Activated naive CD8-positive, alpha-beta T cell treated with anti-CD3 and anti-CD28 coated beads, Interleukin-2, amount 50 U/mL, for 24 hours (primary cell): ENCODE results near the gene POU1F1.
"Not testable (repeated sequence)": the region's sequence is repeated elsewhere in the genome, so short reads cannot be mapped to it uniquely, and the experiment has no call there.

Experiments used
- ATAC-seq: fragments of 150-1000 bp; cut with Tn5 transposase; one replicate; pipeline ENCODE4 v1.10.0; 2021
- DNase-seq: peaks from one replicate; pipeline ENCODE4 v3.0.0; 2021
- H3K27ac Mint-ChIP-seq: one replicate; pipeline ENCODE4 v1.8.0; 2021; ENCODE audit warnings: mild to moderate bottlenecking, mixed read lengths
- H3K27me3 Mint-ChIP-seq: one replicate; pipeline ENCODE4 v1.8.0; 2021; ENCODE audit warnings: mixed read lengths
- H3K36me3 Mint-ChIP-seq: one replicate; pipeline ENCODE4 v1.8.0; 2021; ENCODE audit warnings: low read depth, mixed read lengths
- H3K4me1 Mint-ChIP-seq: one replicate; pipeline ENCODE4 v1.8.0; 2021; ENCODE audit warnings: mixed read lengths
- H3K4me3 Mint-ChIP-seq: one replicate; pipeline ENCODE4 v1.8.0; 2021; ENCODE audit warnings: mild to moderate bottlenecking, moderate library complexity, mixed read lengths
- H3K9me3 Mint-ChIP-seq: one replicate; pipeline ENCODE4 v1.8.0; 2021; ENCODE audit warnings: mixed read lengths

The POU1F1 gene

GRCh38 chr3:87270908-87271700 lies 5.3 kb downstream of the POU1F1 start:
- no peak overlapping the region for H3K4me3 Mint-ChIP-seq
- H3K27me3 Mint-ChIP-seq: no peaks in the 10 kb centered on the region
- no peaks in the 10 kb centered on the region for H3K9me3 Mint-ChIP-seq
- ATAC-seq (peak; percentile 66), DNase-seq (no peak)
- H3K4me1 Mint-ChIP-seq: peaks cover 31% of the 10 kb centered on the region
- H3K27ac Mint-ChIP-seq: peak overlapping the region; percentile 38
- no peaks in the 10 kb centered on the region for H3K36me3 Mint-ChIP-seq

DNA sequence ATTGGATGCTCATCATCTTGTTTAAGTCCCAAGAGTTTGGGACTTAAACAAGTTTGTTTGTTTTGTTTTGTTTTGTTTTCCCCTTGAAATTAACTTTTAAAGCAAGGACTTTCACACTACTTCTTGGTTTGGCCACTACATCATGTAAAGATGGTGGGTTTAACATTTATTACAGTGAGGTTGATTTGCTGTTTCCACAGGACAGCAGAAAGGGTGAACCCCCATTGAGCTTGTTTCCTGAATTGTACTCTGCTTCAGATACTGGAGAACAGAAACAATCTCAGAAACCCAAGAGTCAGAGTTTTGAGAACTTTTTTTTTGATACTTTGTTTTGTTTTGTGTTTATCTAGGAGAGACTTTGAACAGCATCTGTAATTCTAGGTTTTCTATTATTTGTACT lies 6.7 kb downstream of the POU1F1 start:
- H3K27ac Mint-ChIP-seq: no peak overlapping the region
- H3K4me1 Mint-ChIP-seq: peaks cover 31% of the 10 kb centered on the region

DNA sequence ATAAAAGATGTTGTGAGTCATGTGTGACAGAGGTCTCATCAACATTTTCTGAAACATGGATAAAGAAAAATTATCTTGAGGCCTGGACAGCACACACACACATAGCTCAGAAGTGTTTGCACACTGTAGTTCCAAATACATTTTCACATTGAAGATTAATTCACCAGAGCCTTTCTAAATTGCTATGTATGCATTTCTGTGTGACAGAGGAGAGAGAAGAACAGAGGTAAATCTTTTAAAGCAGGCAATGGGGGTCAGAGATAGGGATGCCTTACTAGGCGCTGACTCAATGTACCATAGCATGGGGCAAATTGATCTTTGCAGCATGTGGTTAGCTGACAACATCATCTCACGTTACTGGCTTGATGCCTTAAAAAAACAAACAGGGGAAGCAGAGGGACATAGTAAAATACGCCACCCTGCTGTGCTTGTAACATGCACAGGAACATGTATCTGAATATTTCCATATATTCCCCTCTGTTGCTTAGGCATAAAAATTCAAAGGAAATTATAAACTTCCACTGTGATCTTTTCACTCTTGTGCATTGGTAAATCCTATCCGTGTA lies 7.7 kb downstream of the POU1F1 start:
- no peak for DNase-seq
- Mint-ChIP-seq H3K4me3 (no peak overlapping the region), H3K4me1 (peaks cover 31% of the 10 kb centered on the region), H3K9me3 (no peaks in the 10 kb centered on the region), H3K27ac (no peak overlapping the region), H3K27me3 (no peaks in the 10 kb centered on the region), H3K36me3 (no peaks in the 10 kb centered on the region)
- no peak for ATAC-seq

More for the DNA sequence above, 6.7 kb downstream of the POU1F1 start:
- H3K9me3 Mint-ChIP-seq: no peaks in the 10 kb centered on the region
- H3K4me3 Mint-ChIP-seq: no peak overlapping the region
- H3K36me3 Mint-ChIP-seq: no peaks in the 10 kb centered on the region
- H3K27me3 Mint-ChIP-seq: no peaks in the 10 kb centered on the region
- DNase-seq (no peak), ATAC-seq (no peak)

DNA sequence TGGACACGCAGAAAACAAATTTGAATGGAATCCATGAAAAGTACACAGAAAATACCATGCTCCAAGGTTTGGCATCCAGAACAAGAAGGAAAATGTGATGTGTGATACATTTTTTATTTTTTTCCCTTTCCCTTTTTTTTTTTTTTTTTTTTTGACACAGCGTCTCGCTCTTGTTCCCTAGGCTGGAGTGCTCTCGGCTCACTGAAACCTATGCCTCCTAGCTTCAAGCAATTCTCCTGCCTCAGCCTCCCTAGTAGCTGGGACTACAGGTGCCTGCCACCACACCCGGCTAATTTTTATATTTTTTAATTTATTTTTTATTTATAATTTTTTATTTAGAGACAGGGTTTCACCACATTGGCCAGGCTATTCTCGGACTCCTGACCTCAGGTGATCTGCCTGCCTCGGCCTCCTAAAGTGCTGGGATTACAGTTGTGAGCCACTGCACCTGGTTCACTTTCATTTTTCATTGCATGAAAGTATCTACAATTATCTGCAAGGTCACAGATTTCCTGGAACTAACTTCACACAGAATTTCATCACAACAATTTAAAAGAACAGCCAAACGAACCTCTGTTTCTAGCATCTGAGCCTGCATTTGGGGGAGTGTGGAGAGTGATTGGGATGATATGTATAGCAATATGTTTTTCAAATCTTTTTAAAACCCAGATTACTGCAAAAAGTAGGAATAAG lies 8.3 kb downstream of the POU1F1 start:
- H3K4me3 Mint-ChIP-seq: no peak overlapping the region
- no peaks in the 10 kb centered on the region for H3K36me3 Mint-ChIP-seq
- no peaks in the 10 kb centered on the region for H3K27me3 Mint-ChIP-seq
- no peak for DNase-seq
- no peak overlapping the region for H3K27ac Mint-ChIP-seq
- peaks cover 27% of the 10 kb centered on the region for H3K4me1 Mint-ChIP-seq
- no peaks in the 10 kb centered on the region for H3K9me3 Mint-ChIP-seq
- ATAC-seq: no peak

DNA sequence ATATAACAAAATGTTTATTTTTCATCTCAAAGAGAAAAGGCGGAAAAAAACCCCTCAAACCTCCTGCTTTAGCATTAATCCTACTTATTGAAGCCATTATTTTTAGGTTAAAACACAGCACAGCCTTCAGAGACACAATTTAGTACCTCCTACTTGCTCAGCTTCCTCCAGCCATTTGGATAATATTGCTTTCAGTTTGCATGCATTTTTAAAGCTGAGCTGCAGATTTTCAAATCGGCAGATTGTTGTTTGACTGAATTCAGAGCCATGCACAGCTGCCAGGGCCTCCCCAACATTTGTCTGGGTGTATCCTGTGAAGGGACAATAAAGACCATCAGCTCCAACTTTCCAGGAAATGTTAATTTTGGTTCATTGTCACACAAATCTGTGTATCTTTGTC lies 14.5 kb downstream of the POU1F1 start:
- Mint-ChIP-seq H3K4me3 (no peak overlapping the region), H3K4me1 (peaks cover 3% of the 10 kb centered on the region), H3K27ac (no peak overlapping the region), H3K9me3 (no peaks in the 10 kb centered on the region), H3K36me3 (no peaks in the 10 kb centered on the region), H3K27me3 (no peaks in the 10 kb centered on the region)
- ATAC-seq: no peak
- no peak for DNase-seq

DNA sequence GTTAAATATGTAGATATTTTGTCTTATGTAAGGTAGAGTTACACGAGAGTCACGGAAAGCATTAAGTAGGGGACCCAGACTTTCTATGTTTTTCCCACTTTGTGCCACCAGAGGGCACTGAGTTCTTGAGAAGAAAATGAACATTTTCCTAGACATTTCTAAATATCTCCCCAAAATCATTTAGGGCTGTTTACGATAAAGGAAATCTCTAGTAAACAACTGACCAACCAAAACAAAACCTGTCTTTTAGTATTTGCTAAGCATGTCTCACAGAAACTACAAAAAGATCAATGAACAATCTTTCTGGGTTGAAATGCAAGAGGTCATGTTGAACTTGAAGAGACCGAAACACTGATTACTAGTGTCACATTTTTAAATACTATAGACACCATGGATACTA lies 16.1 kb downstream of the POU1F1 start:
- no peak overlapping the region for H3K27ac Mint-ChIP-seq
- peak; percentile 41 for DNase-seq
- no peaks in the 10 kb centered on the region for H3K9me3 Mint-ChIP-seq
- H3K27me3 Mint-ChIP-seq: no peaks in the 10 kb centered on the region
- H3K4me1 Mint-ChIP-seq: peaks cover 3% of the 10 kb centered on the region
- H3K36me3 Mint-ChIP-seq: no peaks in the 10 kb centered on the region
- no peak overlapping the region for H3K4me3 Mint-ChIP-seq
- ATAC-seq: no peak

DNA sequence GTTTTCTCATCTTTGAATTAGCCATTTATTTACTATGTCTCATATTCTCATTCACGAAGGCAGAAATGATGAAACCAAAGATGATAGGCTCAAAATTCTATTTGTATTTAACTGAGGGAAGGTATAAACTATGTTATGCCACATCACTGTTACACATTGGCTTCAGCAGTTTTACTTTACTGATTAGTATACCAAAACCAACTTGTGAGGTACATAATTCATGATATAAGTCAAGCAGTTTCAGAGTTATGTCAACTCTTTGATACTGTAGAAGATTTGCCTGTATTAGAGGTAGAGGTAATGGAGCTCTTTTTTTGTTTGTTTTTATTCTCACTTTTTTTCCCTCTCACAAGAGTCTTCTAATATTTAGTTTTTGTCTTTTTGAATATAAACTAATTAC lies 26.4 kb downstream of the POU1F1 start:
- DNase-seq (no peak), ATAC-seq (no peak)
- peaks cover 13% of the 10 kb centered on the region for H3K4me1 Mint-ChIP-seq
- H3K27me3 Mint-ChIP-seq: no peaks in the 10 kb centered on the region
- no peaks in the 10 kb centered on the region for H3K9me3 Mint-ChIP-seq
- no peak overlapping the region for H3K27ac Mint-ChIP-seq
- H3K36me3 Mint-ChIP-seq: peaks cover 28% of the 10 kb centered on the region
- no peak overlapping the region for H3K4me3 Mint-ChIP-seq

- no peak overlapping the region for H3K4me3 Mint-ChIP-seq
- H3K9me3 Mint-ChIP-seq: no peaks in the 10 kb centered on the region
- DNase-seq: no peak
- H3K27me3 Mint-ChIP-seq: no peaks in the 10 kb centered on the region
- peaks cover 28% of the 10 kb centered on the region for H3K36me3 Mint-ChIP-seq
- ATAC-seq: no peak
- peaks cover 13% of the 10 kb centered on the region for H3K4me1 Mint-ChIP-seq
- H3K27ac Mint-ChIP-seq: no peak overlapping the region
These were observed 27.6 kb downstream of the POU1F1 start for GRCh38 chr3:87248831-87249230.

- not testable (repeated sequence) for DNase-seq, H3K27ac Mint-ChIP-seq, ATAC-seq, H3K4me3 Mint-ChIP-seq, H3K9me3 Mint-ChIP-seq, H3K27me3 Mint-ChIP-seq
- Mint-ChIP-seq H3K36me3 (peaks cover 30% of the 10 kb centered on the region), H3K4me1 (peaks cover 14% of the 10 kb centered on the region)
These were observed 28.2 kb downstream of the POU1F1 start for GRCh38 chr3:87248231-87248630.

GRCh38 chr3:87247430-87247773 lies 29.0 kb downstream of the POU1F1 start:
- Mint-ChIP-seq H3K4me3 (no peak overlapping the region), H3K27ac (no peak overlapping the region), H3K9me3 (no peaks in the 10 kb centered on the region), H3K4me1 (peaks cover 19% of the 10 kb centered on the region), H3K36me3 (peaks cover 31% of the 10 kb centered on the region), H3K27me3 (no peaks in the 10 kb centered on the region)
- no peak for DNase-seq
- peak; percentile 24 for ATAC-seq

DNA sequence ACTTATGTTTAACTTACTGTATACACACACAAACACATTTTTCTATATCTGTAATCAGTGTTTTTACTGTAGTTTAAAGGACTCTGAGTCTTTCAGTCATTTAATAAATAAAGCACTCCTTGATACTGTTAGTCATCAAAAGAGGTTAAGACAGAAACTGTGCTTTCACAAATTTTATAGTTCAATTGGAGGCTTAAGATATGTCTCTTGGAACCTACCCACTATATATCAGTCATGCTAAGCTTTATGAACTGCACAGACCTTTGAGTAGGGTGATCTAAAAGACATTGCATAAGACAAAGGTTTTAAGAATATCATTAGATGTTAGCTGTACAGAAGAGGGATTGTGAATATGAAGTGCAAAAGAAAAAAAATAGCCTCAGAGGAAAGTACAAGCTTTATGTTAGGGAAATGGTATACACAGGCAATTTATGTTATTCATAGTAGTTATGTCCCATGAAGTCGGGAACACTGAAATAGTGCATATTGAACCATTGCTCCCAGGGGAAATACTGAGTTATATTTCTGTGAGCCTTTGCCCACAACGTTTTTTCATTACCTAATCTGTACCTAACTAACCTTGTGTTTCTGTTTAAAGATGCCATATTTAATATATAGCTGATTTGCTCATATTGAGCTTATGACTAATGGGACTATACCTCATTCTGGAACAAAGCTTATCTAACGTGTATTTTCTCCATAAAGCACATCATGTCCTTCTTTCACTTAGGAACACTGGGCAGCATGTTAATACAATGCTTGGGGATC lies 29.5 kb downstream of the POU1F1 start:
- peaks cover 19% of the 10 kb centered on the region for H3K4me1 Mint-ChIP-seq
- peaks cover 32% of the 10 kb centered on the region for H3K36me3 Mint-ChIP-seq
- H3K27me3 Mint-ChIP-seq: no peaks in the 10 kb centered on the region
- no peaks in the 10 kb centered on the region for H3K9me3 Mint-ChIP-seq
- peak overlapping the region; percentile 29 for H3K27ac Mint-ChIP-seq
- no peak overlapping the region for H3K4me3 Mint-ChIP-seq
- DNase-seq (no peak), ATAC-seq (peak; percentile 63)

- no peak for ATAC-seq
- H3K27me3 Mint-ChIP-seq: no peaks in the 10 kb centered on the region
- peaks cover 19% of the 10 kb centered on the region for H3K4me1 Mint-ChIP-seq
- no peaks in the 10 kb centered on the region for H3K9me3 Mint-ChIP-seq
- H3K4me3 Mint-ChIP-seq: no peak overlapping the region
- no peak overlapping the region for H3K27ac Mint-ChIP-seq
- DNase-seq: no peak
- peaks cover 13% of the 10 kb centered on the region for H3K36me3 Mint-ChIP-seq
These were observed 40.3 kb downstream of the POU1F1 start for GRCh38 chr3:87236093-87236492.

DNA sequence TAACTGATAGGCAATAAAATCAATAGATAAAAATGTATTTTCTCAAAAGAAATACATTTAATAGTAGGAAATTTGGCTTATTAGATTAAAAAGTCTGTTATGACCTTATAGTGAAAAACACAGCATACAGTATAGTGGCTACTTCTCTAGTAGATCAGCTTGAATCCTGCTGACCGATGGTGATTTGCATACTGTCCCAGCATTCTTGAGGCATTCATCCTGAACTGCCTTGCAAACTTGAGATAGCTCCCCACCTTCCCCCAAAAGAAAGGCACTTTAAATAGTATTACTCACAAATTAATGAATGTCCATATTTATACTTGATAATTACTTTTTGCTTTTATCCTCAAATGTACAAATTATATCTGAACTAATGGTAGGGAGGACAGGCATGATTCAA lies 42.6 kb downstream of the POU1F1 start:
- no peak overlapping the region for H3K27ac Mint-ChIP-seq
- no peak for ATAC-seq
- no peak overlapping the region for H3K4me3 Mint-ChIP-seq
- no peaks in the 10 kb centered on the region for H3K9me3 Mint-ChIP-seq
- no peak for DNase-seq
- peaks cover 35% of the 10 kb centered on the region for H3K4me1 Mint-ChIP-seq
- peaks cover 8% of the 10 kb centered on the region for H3K36me3 Mint-ChIP-seq
- no peaks in the 10 kb centered on the region for H3K27me3 Mint-ChIP-seq

DNA sequence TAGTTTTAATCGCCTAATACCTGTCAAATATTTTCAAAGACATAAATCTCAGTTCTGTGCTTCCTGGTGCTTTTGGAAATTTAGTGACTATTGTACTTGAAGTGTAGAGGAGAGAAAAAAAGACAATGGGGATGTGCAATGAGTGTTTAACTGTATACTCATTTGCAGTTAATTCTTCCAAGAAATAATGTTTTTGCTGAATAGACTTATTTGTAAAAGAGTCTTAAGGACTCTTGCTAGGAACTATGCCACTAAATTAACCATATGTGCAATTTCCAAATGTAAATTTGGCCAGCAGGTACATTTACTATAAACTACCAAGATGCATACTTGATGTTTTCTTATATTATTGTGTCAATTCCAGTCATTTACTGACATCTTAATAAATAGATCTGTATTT lies 47.3 kb downstream of the POU1F1 start:
- H3K9me3 Mint-ChIP-seq: no peaks in the 10 kb centered on the region
- no peak for ATAC-seq
- H3K4me1 Mint-ChIP-seq: peaks cover 36% of the 10 kb centered on the region
- peaks cover 3% of the 10 kb centered on the region for H3K36me3 Mint-ChIP-seq
- no peak for DNase-seq
- no peak overlapping the region for H3K27ac Mint-ChIP-seq
- H3K27me3 Mint-ChIP-seq: peaks cover 15% of the 10 kb centered on the region
- H3K4me3 Mint-ChIP-seq: peak overlapping the region; percentile 96
